Caco-2 (cell line): ENCODE measurements around the gene TBC1D12. TPM values are rescaled to one million over a fixed set of nuclear protein-coding genes. Genes with fewer than 3 reads are reported as not detected.

Source experiments
- BruUV-seq: library from RNA; stranded (reverse); fragments of 400-500 nt; replicated peaks from 2 replicates; lab custom pipeline; 2021; lab: Mats Ljungman, UMichigan
- CTCF ChIA-PET: fragments of 300-600 bp; sonication (Branson Sonifier 250); formaldehyde crosslinking; loops from one replicate; lab custom pipeline; 2022; ENCODE audit warnings: antibody characterized with exemption; lab: Charles Lee
- POLR2A ChIA-PET: fragments of 300-600 bp; sonication (Branson Sonifier 250); formaldehyde crosslinking; loops from one replicate; lab custom pipeline; 2022; ENCODE audit warnings: antibody characterized with exemption; lab: Charles Lee
- DNase-seq, 2 experiments: peaks; one replicate each; pipeline versions ENCODE4 v3.0.0 to v3.0.0-alpha.2; 2020 to 2022
- H3K27me3 ChIP-seq: replicated peaks from 2 replicates; pipeline ENCODE4 v1.6.0; 2011; ENCODE audit warnings: low read length; ENCODE audit not compliant: control insufficient read depth, insufficient read depth
- H3K36me3 ChIP-seq: 2 replicates; pipeline ENCODE4 v1.5.1; 2011; ENCODE audit warnings: low read length; ENCODE audit not compliant: control insufficient read depth, insufficient read depth
- H3K4me1 ChIP-seq: fragments of 250-450 bp; sonication (Bioruptor Pico); 2 replicates; pipeline ENCODE4 v1.5.1; 2020; ENCODE audit warnings: mild to moderate bottlenecking
- H3K4me3 ChIP-seq: 2 replicates; pipeline ENCODE4 v1.5.1; 2011; ENCODE audit warnings: low read depth, mild to moderate bottlenecking, control low read depth, low read length
- H3K9me3 ChIP-seq: fragments of 250-450 bp; sonication (Bioruptor Pico); 2 replicates; pipeline ENCODE4 v1.5.1; 2020; ENCODE audit warnings: mild to moderate bottlenecking, moderate library complexity
- H3K27ac Mint-ChIP-seq: one replicate; pipeline ENCODE4 v1.8.0; 2022; ENCODE audit warnings: mixed read lengths; ENCODE audit not compliant: unreplicated experiment
- H3K27me3 Mint-ChIP-seq: one replicate; pipeline ENCODE4 v1.8.0; 2022; ENCODE audit warnings: mixed read lengths; ENCODE audit not compliant: insufficient read depth, unreplicated experiment
- H3K36me3 Mint-ChIP-seq: one replicate; pipeline ENCODE4 v1.8.0; 2022; ENCODE audit warnings: mild to moderate bottlenecking, mixed read lengths; ENCODE audit not compliant: insufficient read depth, unreplicated experiment
- H3K4me1 Mint-ChIP-seq: one replicate; pipeline ENCODE4 v1.8.0; 2022; ENCODE audit warnings: low read depth, mixed read lengths; ENCODE audit not compliant: unreplicated experiment
- H3K4me3 Mint-ChIP-seq: one replicate; pipeline ENCODE4 v1.8.0; 2022; ENCODE audit warnings: mild to moderate bottlenecking, moderate library complexity, mixed read lengths; ENCODE audit not compliant: unreplicated experiment
- H3K9me3 Mint-ChIP-seq: one replicate; pipeline ENCODE4 v1.8.0; 2022; ENCODE audit warnings: mixed read lengths; ENCODE audit not compliant: unreplicated experiment
- intact Hi-C: fragments of 100-400 bp; cut with micrococcal nuclease; formaldehyde crosslinking; loops from one replicate; pipeline ENCODE4 v1.10.0; 2022; ENCODE audit not compliant: unreplicated experiment
- total RNA-seq: library from RNA; stranded (reverse); gene quantifications from 2 replicates; pipeline ENCODE4 v1.2.3, GENCODE V29; 2022
- TF ChIP-seq, protein P1 (sequence below), 2 experiments: fragments of 200-600 bp in 1 of 2; IDR thresholded peaks; 1 replicate in 1 of 2; 2 replicates in 1 of 2; pipeline versions ENCODE4 v1.5.1 to v1.8.0; 2011 to 2022; ENCODE audit warnings: antibody characterized with exemption in 1 of 2, control low read depth in 1 of 2, inconsistent platforms in 1 of 2, low read depth in 1 of 2, low read length in 1 of 2, mild to moderate bottlenecking in 1 of 2, moderate library complexity in 1 of 2; ENCODE audit not compliant: insufficient read depth in 1 of 2, severe bottlenecking in 1 of 2, unreplicated experiment in 1 of 2

The TBC1D12 gene
- total RNA-seq, 1 experiment from 2014 or later, result 32.1 TPM

DNA sequence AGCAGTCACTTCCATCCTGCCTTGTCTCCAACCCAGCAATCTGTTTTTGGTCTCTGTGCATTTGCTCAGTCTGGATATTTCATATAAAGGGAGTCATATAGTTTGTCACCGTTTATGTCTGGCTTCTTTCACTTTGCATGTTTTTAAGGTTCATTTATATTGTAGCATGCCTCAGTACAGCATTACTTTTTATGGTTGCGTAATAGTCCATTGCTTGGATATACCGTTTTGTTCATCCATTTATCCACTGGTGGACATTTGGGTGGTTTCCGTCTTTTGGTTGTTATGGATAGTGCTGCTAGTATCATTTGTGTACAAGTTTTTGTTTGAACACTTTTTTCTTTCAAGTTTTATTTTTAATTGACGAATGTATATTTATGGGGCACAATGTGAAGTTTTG, 18.2 kb downstream of the TBC1D12 start:
- Histone ChIP-seq H3K4me3 (no peak overlapping the region), H3K36me3 (no peaks in the 10 kb centered on the region), H3K4me1 (no peaks in the 10 kb centered on the region), H3K9me3 (peaks cover 4% of the 10 kb centered on the region; the same call in 1 of the 2 replicates), H3K27me3 (no peaks in the 10 kb centered on the region)
- no peaks in the 10 kb centered on the region for H3K36me3 Mint-ChIP-seq
- H3K27ac Mint-ChIP-seq, result no peak overlapping the region
- H3K27me3 Mint-ChIP-seq, result no peaks in the 10 kb centered on the region
- no peak for DNase-seq
- peaks cover 22% of the 10 kb centered on the region for H3K4me1 Mint-ChIP-seq
- ChIA-PET POLR2A (no interaction called here), CTCF (no interaction called here)
- H3K4me3 Mint-ChIP-seq, result no peak overlapping the region
- peaks cover 17% of the 10 kb centered on the region for H3K9me3 Mint-ChIP-seq
- TF ChIP-seq, protein P1, sequence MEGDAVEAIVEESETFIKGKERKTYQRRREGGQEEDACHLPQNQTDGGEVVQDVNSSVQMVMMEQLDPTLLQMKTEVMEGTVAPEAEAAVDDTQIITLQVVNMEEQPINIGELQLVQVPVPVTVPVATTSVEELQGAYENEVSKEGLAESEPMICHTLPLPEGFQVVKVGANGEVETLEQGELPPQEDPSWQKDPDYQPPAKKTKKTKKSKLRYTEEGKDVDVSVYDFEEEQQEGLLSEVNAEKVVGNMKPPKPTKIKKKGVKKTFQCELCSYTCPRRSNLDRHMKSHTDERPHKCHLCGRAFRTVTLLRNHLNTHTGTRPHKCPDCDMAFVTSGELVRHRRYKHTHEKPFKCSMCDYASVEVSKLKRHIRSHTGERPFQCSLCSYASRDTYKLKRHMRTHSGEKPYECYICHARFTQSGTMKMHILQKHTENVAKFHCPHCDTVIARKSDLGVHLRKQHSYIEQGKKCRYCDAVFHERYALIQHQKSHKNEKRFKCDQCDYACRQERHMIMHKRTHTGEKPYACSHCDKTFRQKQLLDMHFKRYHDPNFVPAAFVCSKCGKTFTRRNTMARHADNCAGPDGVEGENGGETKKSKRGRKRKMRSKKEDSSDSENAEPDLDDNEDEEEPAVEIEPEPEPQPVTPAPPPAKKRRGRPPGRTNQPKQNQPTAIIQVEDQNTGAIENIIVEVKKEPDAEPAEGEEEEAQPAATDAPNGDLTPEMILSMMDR (IDR thresholded peaks at IDR 0.05; ENCODE audit: insufficient read depth in 1 of 2, low read depth in 1 of 2, low read length in 1 of 2, severe bottlenecking in 1 of 2, unreplicated experiment in 1 of 2), result no peak
- intact Hi-C loops, result no loop called here
- BruUV-seq, result no TSS peak

DNA sequence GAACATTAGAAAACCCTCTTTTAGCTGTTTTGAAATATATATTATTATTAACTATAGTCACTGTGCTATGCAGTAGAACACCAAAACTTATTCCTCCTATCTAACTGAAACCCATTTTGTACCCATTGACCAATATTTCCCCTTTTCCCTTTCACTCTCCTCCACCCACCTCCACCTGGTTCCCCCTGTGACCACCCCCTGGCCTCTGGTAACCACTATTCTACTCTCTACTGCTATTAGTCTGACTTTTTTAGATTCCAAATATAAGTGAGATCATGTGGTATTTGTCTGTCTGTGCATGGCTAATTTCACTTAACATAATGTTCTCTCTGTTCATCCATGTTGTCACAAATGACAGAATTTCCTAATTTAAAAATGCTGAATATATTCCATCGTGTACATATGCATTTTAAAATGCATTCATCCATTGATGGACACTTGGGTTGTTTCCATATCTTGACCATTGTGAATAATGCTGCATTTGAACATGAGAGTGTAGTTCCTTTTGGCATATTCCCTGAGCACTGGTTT, 18.7 kb downstream of the TBC1D12 start:
- no peak overlapping the region for H3K27ac Mint-ChIP-seq
- no peaks in the 10 kb centered on the region for H3K36me3 ChIP-seq
- peaks cover 9% of the 10 kb centered on the region; the same call in 1 of the 2 replicates for H3K9me3 ChIP-seq
- no peak overlapping the region for H3K4me3 Mint-ChIP-seq
- H3K27me3 Mint-ChIP-seq, result no peaks in the 10 kb centered on the region
- ChIA-PET CTCF (no interaction called here), POLR2A (no interaction called here)
- no peaks in the 10 kb centered on the region for H3K36me3 Mint-ChIP-seq
- H3K4me3 ChIP-seq, result no peak overlapping the region
- DNase-seq, result no peak
- TF ChIP-seq, protein P1 (IDR thresholded peaks at IDR 0.05; ENCODE audit: insufficient read depth in 1 of 2, low read depth in 1 of 2, low read length in 1 of 2, severe bottlenecking in 1 of 2, unreplicated experiment in 1 of 2), result no peak
- H3K4me1 Mint-ChIP-seq, result peaks cover 18% of the 10 kb centered on the region
- no peaks in the 10 kb centered on the region for H3K4me1 ChIP-seq
- H3K9me3 Mint-ChIP-seq, result peaks cover 17% of the 10 kb centered on the region
- BruUV-seq, result no TSS peak
- intact Hi-C loops, result no loop called here
- H3K27me3 ChIP-seq, result no peaks in the 10 kb centered on the region

DNA sequence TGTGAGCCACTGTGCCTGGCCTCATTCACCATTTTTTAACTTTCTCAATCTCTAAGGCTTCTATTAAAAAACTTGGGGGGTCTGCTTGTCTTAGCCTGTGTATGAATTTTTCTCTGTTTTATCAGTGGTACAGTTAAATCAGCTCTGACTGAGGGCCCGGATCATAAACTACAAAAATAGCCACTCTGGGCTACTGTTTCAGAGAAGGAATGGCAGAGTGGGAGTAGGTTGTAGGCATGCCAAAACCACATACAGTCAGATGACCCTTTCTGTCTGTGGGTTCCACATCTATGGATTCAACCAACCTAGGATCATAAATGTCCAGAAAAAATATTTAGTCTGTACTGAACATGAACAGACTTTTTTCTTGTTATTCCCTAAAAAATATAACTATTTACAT, 21.3 kb downstream of the TBC1D12 start:
- no peak for DNase-seq
- Histone ChIP-seq H3K4me1 (no peaks in the 10 kb centered on the region), H3K36me3 (no peaks in the 10 kb centered on the region), H3K27me3 (no peaks in the 10 kb centered on the region), H3K9me3 (peaks cover 11% of the 10 kb centered on the region; the same call in 1 of the 2 replicates), H3K4me3 (no peak overlapping the region)
- POLR2A ChIA-PET, result no interaction called here
- intact Hi-C loops, result no loop called here
- no peak overlapping the region for H3K27ac Mint-ChIP-seq
- H3K27me3 Mint-ChIP-seq, result no peaks in the 10 kb centered on the region
- H3K36me3 Mint-ChIP-seq, result peaks cover 14% of the 10 kb centered on the region
- CTCF ChIA-PET, result interaction anchor here (0.6 kb wide), 1 partner anchor 109 kb away, joined by 3 read pairs; no protein-coding TSS in a partner anchor
- no TSS peak for BruUV-seq
- H3K4me3 Mint-ChIP-seq, result no peak overlapping the region
- peaks cover 18% of the 10 kb centered on the region for H3K4me1 Mint-ChIP-seq
- peaks cover 17% of the 10 kb centered on the region for H3K9me3 Mint-ChIP-seq
- TF ChIP-seq, protein P1 (IDR thresholded peaks at IDR 0.05; ENCODE audit: insufficient read depth in 1 of 2, low read depth in 1 of 2, low read length in 1 of 2, severe bottlenecking in 1 of 2, unreplicated experiment in 1 of 2), result no peak
